NCI-H2081 treated with DMSO at 0.1 percent for 48 hours (cell line): ENCODE measurements around the gene MAP7D2.

ENCODE experiments used
- DNase-seq: peaks from one replicate; lab custom pipeline; 2025; lab: John Stamatoyannopoulos, UW

Gene MAP7D2

DNA sequence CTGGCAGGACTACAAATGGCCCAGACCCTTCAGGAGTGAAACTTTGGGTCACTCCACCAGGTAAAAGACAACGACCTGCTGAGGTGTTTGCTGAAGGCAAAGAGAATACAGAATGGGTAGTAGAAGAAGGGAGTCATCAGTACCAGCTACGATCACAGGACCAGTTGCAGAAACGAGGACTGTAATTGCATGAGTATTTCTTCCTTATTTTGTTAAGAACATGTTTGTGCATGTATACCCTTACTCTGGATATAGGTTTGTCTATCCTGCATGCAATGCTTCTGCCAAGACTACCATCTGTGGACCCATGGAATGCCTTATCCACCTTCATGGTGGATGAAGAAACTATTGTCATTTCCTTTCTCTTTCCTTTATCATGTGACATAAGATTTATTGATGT is 77.7 kb downstream of the MAP7D2 start:
- DNase-seq: no peak

DNA sequence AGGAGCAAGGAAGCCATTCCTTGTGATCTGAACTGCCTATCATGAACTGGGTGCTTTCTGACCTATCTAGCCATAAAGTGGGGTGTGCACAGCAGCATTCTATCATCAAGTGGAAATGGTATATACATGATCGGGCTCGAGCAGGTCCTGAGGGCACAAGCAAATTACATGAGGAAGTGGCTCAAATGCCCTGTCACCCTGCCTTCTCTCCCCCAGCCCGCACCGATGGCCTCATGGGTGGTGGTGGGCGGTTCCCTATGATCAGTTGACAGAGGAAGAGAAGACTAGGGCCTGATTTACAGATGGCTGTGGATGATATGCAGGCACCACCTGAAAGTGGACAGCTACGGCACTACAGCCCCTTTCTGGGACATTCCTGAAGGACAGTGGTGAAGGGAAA is 79.5 kb downstream of the MAP7D2 start:
- no peak for DNase-seq

DNA sequence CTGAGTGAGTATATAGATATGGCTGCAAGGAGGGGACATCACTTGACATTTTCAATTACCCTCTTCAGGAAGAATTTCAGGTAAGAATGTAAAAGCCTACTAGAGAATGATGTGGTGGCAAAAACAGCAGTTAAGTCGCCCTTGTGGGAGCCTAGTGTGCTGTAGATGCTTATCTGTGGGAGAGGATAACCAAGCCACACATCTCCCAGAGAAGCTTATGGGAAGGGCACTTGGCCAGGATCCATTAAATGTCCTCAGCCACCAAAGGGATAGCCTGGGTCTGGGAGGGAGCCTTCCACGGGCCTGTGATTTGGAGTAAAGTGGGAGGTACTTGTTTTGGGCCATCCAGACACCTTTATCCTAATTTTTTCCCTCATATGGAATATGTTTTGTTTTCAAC is 84.5 kb downstream of the MAP7D2 start:
- DNase-seq: no peak

DNA sequence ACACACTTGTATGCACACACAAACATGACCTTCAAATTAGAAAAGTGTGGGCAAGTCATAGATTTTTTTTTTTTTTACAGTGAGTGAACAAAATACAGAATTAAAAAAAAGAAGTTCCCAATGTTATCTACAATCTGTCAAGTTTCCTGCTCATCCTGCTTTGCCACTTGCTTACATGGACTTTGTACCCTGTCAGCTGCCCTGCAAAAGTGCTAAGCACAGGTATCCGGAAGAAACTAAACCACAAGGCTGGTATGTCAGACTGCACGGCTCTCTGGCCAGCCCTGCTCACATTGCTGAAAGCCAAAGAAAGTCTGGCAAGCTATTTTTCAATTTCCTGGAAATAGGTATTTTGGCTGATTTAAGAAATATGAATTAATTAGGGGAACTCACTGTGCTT is 87.0 kb downstream of the MAP7D2 start:
- no peak for DNase-seq

DNA sequence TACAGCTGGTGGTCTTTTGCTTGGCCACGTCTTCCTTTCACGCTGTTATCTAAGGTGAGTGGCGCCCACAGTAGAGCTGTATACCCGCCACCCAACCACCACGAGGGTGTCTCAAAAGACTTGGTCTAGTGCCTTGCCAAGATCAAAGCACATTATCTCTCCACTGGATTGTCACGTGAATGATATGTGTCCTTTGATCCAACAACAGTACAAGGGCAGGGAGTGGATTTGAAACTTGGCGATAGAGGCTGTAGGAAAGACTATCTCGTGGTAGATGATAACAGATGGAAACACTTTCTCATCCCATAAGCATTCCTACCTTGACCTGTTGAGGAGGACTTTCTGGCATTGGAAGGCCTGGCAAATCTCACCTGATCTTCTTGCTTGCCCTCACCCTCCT is 88.1 kb downstream of the MAP7D2 start:
- no peak for DNase-seq

DNA sequence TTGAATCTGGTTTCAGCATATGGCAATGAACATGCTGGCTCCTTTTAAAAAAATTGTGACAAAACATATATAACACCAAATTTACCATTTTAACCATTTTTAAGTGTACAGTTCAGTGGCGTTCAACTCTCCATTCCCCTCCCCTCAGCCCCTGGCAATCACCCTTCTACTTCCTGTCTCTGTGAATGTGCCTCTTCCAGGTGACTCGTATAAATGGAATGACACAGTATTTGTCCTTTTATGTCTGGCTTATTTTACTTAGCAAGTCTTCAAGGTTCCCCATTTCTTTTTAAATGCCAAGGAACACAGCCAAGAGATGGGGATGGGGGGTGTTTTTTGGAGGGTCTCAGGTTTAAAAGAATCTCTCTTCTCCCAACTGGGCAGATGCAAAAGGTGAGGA is 90.4 kb downstream of the MAP7D2 start:
- DNase-seq: no peak

DNA sequence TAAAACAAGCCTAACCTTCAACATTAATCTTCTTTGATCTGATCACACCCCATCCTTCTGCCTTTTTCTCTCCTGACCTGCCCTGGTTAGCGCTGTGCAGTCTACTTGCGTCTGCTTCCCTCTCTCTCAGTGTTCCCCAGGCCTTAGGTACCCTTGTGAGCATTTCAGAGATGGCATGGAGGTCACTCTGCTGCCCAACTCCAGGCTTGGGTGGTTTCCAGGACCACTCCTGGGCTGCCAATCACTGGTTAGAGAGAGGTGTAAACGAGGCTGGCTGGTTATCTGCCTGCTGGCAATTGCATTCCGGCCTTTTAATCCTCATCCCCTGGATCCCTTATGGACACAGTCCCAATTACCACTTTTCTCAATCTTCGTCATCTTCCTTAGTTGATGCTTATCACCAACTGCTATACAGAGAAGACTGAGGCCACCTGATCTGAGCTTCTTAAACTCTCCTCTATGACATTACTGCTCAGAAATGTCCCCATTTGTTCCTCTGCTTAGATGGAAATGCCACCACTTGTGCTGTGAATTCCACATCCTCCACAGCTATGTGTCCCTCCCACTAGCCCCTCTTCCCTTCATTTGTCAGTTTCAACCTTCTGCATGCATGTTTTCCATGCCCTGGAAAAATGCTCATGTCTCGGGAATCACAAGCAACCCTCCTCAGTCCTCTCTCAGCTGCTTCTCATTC is 96.9 kb downstream of the MAP7D2 start:
- no peak for DNase-seq

DNA sequence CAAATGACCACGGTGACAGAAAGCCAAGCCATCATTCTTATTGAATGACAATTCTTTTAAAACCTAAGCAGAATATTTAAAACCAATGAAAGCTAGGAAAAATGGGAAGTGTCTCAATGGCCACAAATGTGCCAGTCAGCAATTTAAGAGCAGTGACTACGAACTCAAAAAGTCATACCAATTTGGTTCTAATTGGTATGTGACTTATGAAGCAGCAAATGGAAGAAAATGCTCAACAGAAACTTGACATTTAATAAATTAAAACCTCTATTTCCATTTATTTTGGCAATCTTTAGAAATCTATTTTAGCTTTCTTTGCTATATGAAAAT is 100.1 kb downstream of the MAP7D2 start:
- DNase-seq: no peak

DNA sequence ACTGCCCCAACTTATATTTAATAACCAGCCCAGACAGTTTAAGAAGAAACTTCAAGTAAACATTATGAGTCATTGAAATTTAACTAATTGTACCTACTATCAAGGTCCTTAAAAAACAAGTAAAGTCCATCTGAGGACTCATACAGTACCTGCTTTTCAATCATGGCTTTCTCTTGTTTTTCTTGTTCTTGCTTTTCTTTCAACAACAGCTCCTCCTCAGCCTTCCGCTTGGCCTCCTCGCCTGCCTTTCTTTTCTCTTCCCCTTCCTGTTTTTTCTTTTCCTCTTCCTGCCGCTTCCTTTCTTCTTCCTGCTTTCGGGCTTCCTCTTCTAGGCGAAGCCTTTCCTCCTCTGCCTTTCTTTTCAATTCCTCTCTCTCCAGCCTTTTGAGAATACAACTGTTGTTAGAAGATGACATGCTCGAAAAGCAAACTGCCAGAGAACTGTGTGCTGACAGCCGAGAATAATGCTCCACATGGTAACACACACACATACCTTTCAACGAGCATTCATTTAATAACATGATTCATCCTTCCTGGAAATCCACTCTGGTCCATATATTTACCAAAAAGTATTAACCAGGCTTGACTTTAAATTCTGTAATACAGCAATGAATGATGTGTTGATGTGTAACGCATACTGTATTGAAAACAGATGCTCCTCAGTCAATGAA is 100.6 kb downstream of the MAP7D2 start:
- no peak for DNase-seq

DNA sequence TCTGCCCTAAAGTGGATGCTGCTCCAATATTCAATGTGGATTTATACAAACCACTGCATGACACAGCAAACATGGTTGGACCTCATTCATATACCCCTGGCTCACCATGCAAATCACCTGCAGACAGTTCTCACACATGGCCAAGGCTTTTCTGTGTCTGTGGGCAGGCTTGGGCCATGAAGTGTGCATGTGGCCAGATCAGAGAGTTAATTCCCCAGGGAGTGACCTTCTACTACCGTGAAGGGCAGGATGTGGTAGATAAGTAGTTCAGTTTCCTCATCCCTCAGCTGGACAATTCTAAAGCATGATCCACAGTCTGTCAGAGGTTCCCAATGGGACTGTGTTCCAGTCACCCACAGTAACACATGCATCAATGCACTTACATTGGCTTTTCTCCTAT is 101.3 kb downstream of the MAP7D2 start:
- no peak for DNase-seq

DNA sequence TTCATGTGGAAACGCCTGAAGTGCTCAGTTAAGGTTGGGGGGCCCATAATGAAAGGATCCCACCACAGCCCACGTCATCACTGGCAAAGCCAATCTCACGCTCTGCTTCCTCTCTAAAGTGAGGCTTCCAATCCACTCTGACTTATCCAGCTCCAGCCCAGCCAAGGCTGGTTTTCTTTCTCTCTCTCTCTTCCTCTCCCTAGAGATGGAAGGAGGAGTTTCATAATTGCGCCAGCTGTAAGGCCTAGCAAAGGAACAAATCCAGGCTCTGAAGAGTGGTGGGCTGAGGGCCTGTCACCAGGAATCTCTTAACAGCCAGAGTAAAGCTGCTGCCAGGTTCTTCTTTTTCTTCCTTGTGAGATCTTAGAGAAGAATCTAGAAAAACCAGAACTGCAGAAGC is 105.1 kb downstream of the MAP7D2 start:
- DNase-seq: no peak

DNA sequence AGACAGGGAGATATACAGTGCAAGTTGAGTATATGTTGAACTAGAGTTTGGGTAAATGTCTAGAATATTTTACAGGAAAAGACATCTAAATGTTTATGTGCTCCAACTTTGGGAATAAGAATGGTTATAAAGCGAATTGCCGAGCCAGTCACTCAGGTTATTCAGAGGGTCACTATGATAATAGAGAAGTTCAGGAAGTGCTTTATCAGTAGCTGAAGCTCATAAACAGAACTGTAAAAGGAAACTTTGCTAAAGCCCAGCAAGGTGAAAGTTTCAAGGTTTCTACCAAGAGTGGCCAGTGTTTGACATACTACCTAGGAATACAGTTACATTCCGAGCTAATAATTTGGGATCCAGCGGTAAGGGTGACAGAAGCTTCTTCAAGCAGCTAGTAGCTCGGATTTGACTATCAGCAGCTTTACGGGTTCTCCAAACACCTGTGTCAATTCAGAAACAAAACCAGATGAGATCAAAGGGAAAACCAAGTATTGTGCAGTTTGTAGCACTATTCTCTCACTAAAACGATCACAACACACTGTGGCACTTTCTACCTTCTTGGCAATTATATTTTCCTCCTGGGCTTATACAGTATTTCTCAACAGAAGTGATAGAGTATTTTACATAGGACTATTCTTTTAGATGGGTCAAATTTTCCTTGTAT is 108.6 kb downstream of the MAP7D2 start:
- no peak for DNase-seq

DNA sequence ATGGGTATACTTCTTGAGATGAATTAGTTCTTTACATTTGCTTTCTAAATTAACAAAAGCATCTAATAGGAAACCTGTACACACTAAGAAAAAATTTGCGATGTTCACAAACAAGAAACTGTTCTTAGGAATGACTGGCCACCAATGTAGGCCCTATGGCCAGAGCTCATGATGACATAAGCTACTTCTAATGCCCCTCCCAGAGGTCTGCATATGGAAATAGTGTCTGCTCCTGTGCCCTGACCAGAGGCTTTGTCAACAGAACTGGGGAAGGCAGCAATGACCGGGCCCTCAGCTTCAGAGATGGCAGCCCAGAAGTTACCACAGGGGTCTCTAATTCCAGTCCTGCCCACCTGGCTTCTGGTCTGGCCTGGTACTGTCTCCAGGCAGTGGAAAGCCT is 110.8 kb downstream of the MAP7D2 start:
- no peak for DNase-seq

DNA sequence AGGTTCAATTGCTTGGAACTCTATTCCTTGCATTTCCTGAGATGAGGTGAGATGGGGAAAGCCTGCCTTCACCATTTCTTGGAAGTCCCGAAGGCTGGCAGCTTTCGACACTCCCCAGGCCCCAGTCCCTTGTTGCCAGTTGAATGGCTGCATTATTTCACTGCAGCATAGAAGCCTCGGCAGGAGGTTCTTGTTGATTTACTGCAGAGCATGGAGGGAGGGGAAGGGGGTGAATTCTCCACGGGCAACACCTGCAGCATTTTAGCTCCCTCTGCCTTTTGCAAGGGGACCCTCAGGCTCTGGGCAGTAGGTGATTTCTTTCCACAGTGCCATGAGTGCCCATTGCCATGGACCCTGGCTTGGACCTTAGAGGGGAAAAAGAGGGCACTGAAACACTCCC is 115.1 kb downstream of the MAP7D2 start:
- DNase-seq: no peak

DNA sequence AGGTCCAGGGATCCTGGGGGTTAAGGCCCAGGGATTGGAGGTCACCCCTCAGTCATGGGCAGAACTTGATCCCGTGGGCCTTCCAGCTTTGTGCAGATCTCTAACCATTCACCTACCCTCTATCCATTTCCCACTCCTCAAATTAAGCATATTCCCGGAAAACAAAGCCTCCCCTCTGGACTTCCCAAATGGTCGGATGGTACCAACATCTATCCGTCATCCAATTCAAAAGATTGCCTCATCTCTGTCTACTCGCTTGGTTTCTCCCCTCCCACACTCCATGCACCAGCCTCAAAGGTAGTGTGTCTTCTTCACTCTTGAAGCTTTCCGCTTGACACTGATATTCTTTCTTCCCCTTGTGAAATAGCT is 125.4 kb downstream of the MAP7D2 start:
- DNase-seq: no peak

DNA sequence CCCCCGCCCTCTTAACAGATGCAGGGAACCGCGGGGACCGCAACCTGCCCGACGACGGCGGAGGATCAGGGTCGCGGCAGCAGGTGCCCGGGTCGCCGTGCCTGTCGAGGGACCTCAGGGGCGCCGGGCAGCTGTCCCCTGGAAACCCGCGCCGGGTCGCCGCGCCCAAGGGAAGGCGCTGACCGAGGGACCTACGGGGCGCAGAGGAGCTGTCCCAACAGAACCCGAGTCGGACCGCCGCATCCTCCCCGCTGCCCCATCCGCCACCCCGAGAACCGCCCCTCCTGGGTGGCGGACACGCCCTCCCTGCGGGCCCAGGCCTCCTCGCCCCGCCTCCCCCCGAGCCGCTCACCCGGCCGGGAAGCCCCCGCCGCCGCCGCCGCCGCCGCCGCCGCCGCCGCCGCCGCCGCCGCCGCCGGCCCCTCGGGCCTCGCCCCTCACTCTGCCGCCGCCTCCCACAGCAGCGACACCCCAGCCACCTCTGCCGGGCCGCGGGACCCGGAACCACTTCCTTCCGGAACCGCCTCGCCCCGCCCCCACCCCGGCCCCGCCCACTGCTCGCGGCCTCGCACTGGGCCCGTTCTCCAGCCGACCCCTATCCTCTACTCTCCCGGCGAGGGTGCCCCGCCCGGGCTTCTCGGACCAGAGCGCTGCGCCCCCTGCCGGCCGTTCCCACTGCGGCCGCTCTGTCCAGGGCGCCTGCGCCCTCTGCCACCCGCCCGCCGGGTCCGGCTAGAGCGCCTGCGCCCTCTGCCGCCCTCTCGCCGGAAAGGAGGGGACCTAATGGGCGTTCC is 126.0 kb downstream of the MAP7D2 start, which contains the start of gene BCLAF3:
BCLAF3 (minus strand) TSS at position 506 of the 794 bp plus-strand sequence. CDS start 20,797 bp downstream, outside the sequence.
- peak; percentile 64 for DNase-seq

DNA sequence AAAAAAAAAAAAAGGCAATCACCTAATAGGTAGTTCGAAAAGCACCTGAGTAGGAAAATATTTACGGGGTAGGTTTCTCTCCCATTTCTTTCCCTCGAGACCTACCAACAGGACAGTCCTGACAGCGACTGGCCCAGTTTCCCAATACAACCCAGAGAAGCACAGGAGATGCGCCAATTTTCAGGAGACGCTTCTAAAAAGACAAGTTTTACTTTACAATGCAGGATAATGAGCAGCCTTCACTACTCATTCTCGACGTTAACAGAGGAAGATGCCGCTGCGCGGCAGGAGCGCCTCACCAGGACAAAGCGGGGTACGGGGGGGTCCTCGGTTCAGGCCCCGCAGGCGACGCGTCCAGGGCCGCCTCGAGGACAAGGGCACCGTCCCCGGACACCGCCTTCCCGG is 126.6 kb downstream of the MAP7D2 start:
- no peak for DNase-seq

DNA sequence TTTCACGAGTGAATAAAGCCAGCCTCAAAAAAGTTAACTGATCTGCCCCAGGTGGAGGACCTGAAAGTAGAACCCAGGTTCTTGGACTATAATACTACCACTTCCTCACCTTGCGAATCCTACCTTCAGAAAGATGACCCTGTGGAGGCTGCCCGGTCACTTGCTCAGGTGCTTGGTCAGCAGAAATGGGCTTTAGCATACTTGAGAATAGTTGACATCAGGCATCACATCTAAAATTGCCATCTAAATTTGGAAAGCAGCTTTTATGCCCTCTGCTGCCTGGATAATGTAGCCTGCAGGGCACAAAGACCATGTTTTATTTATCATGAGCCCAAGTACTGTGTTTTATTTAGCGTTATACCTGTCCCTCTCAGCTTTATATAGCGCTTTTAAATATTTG is 128.9 kb downstream of the MAP7D2 start:
- DNase-seq: no peak

DNA sequence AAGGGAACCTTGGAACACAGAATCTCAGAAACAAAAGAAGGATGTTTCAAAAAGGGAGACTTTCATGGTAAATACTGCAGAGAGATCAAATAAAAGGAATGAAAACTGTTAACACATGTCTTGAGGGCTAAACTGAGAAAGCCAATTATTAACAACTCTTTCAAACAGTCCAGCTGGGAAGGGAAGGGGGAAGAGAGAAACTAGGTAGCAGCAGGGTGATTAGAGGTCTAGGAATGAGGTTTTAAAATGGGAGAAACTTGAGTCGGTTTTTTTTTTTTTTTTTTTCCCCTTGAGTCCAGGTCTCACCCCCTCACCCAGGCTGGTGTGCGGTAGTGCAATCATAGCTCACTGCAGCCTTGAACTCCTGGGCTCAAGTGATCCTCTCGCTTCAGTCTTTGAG is 130.2 kb downstream of the MAP7D2 start:
- DNase-seq: no peak

DNA sequence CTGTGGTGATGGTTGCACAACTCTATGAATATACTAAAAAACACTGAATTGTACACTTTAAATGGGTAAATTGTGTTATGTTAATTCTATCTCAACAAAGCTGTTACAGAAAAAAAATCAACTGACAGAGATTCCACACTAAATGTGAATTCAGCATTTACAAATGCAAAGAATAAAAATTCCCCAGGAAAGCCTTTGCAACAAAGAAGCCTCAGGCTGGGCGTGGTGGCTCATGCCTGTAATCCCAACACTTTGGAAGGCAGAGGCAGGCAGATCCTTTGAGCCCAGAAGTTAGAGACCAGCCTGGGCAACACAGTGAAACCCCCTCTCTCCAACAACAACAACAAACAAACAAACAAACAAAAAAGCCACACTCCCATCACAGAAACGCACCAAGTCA is 134.8 kb downstream of the MAP7D2 start:
- no peak for DNase-seq

DNA sequence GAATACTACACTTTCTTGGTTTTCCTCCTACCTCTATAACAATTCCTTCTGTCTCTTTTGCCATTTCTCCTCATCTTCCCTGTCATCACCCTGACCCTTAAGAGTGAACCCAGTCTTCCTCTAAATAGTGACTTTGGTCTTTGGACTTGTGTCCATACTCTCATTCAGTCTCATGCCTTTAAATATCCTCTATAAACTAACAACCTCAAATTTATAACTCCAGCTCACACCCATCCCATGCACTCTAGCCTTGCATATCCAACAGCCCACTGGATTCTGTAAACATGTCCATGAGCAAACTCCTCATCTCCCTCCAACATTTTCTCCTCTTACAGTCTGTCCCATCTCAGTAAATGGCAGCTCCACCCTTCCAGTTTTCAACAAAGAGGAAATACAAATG is 140.9 kb downstream of the MAP7D2 start:
- no peak for DNase-seq

DNA sequence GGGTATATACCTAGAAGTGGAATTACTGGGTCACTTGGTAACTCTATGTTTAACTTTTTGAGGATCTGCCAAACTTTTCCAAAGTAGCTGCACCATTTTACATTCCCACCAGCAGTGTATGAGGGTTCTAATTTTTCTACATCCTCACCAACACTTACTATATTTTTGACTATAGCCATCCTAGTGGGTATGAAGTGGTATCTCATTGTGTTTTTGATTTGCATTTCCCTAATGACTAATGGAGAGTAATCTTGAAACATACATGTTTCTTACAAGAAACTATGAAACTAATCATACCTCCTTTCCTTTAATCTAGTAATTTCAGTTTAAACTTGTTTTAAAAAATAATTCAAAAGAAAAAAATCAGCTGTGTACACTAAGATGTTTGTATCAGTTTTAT is 143.7 kb downstream of the MAP7D2 start:
- DNase-seq: no peak

DNA sequence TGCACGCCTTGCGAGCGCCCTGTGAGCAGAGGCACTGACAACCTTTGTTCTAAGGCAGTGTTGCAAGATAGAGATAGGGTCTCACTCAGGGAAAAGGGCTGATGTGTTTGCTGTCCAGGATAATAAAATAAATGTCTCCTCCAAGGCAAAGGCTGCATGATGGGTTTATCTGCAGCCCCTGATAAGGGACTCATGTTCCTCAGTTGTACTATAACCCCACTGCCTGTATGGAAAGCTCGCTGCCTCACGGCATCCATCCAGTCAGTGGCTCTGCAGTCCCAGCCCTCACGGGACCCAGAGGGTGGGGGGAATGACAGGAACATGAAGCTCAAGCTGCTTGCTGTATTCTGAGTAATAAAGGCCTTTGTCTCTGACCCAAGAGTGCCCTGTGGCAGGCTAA is 148.4 kb downstream of the MAP7D2 start:
- DNase-seq: no peak
